COLO668 (cell line): ENCODE measurements around the gene TTC36.
"Not testable (repeated sequence)": the region's sequence is repeated elsewhere in the genome, so short reads cannot be mapped to it uniquely, and the experiment has no call there.

Source experiments
- DNase-seq: peaks from one replicate; lab custom pipeline; 2025; ENCODE audit not compliant: unreplicated experiment; lab: John Stamatoyannopoulos, UW

The TTC36 gene

GRCh38 chr11:118527109-118527508 is at the start of gene TTC36:
TSS of gene TTC36 (plus strand) at chr11:118527474. CDS start at chr11:118527495, 21 bp downstream.
- DNase-seq: no peak

GRCh38 chr11:118481238-118481637 is 46.0 kb upstream of the TTC36 start:
- not testable (repeated sequence) for DNase-seq

GRCh38 chr11:118484405-118484804 is 42.9 kb upstream of the TTC36 start:
- DNase-seq: no peak

GRCh38 chr11:118485273-118485672 is 42.0 kb upstream of the TTC36 start:
- DNase-seq: no peak

DNA sequence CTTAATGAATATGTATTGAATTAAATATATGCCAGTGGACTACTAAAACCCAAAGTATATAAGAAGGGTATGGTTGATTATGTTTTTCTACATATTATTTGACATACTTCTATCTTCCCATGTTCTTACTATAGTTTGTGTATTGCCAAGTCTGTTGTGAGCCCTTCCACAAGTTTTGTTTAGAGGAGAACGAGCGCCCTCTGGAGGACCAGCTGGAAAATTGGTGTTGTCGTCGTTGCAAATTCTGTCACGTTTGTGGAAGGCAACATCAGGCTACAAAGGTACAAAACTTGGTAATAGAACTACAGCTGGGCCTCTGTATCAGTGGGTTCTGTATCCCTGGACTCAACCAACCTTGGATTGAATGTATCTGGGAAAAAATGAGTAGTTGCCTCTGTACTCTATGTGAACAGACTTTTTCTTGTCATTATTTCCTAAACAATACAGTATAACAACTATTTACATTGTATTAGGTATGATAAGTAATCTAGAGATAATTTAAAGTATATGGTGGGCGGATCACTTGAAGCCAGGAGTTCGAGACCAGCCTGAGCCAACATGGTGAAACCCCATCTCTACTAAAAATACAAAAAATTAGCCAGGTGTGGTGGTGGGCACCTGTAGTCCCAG is 38.7 kb upstream of the TTC36 start:
- DNase-seq: peak; percentile 60

DNA sequence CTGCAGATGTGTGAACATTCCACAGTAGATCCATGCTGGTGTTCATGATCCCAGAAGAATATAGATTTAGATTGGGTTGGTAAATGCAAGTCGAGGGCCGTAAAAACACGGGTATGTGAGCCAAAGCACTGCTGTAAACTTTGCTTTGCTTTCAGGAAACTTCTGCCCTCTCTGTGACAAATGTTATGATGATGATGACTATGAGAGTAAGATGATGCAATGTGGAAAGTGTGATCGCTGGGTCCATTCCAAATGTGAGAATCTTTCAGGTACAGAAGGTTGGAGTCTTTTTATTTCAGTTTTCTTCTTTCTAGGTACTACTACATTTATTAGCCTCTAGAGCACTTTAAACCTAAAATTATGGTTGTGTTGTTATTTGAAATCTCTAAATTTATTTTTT is 36.2 kb upstream of the TTC36 start:
- no peak for DNase-seq

GRCh38 chr11:118497831-118498230 is 29.4 kb upstream of the TTC36 start:
- no peak for DNase-seq

GRCh38 chr11:118503216-118503615 is 24.1 kb upstream of the TTC36 start:
- no peak for DNase-seq

DNA sequence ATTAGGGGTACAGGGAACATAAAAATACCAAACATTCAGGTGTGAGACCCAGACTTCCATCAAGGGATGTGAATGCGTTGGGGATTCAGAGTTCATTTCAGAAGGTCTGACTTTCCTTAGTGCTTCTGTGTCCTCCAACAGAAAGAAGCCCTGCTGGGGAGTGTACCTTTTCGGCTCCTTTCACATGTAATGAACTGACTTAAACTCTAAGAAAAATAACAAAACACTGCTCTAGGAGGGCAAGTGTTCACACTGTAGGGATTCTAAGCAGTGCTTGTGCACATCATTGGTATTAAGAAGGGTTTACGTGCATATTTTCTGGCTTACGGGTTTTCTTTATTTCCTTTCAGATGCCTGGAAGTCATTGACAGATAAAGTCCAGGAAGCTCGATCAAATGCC is 15.7 kb upstream of the TTC36 start:
- no peak for DNase-seq

DNA sequence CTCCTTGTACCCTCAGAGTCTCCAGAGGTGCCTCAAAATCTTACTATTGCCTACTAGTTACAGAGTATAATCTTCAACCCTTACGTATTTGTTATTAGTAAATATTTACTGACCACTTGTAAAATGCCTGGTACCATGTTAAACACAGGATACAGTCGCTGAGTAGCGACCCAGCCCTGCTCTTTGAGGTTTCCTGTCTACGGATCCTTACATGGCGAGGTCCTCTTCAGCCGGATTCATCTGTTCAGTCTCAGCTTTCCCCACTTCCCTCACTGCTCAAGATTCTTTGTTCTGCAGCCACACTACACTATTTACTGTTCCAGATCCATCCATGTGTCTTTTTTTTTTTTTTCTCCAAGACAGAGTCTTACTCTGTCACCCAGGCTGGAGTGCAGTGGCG is 13.2 kb upstream of the TTC36 start:
- no peak for DNase-seq

- DNase-seq: no peak
Measured at GRCh38 chr11:118519549-118519948, 7.7 kb upstream of the TTC36 start.

GRCh38 chr11:118521892-118522311 is 5.4 kb upstream of the TTC36 start:
- DNase-seq: no peak

GRCh38 chr11:118522571-118523072 is 4.7 kb upstream of the TTC36 start:
- DNase-seq: peak; percentile 8

DNA sequence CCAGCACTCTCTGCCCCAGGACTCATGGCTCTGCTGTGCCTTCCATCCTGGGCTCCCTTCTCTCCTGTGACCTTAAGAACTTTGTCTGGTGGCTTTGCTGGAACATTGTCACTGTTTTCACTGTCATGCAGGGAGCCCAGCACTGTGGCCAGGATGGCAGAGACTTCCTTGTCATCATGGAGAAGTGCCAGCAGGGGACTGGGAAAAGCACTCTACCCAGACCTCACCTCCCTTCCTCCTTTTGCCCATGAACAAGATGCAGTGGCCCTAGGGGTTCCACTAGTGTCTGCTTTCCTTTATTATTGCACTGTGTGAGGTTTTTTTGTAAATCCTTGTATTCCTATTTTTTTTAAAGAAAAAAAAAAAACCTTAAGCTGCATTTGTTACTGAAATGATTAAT is 2.9 kb upstream of the TTC36 start:
- no peak for DNase-seq

DNA sequence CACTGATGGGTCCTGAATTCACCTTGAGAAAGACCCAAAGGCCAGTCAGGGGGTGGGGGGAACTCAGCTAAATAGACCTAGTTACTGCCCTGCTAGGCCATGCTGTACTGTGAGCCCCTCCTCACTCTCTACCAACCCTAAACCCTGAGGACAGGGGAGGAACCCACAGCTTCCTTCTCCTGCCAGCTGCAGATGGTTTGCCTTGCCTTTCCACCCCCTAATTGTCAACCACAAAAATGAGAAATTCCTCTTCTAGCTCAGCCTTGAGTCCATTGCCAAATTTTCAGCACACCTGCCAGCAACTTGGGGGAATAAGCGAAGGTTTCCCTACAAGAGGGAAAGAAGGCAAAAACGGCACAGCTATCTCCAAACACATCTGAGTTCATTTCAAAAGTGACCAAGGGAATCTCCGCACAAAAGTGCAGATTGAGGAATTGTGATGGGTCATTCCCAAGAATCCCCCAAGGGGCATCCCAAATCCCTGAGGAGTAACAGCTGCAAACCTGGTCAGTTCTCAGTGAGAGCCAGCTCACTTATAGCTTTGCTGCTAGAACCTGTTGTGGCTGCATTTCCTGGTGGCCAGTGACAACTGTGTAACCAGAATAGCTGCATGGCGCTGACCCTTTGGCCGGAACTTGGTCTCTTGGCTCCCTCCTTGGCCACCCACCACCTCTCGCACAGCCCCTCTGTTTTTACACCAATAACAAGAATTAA is 2.4 kb upstream of the TTC36 start:
- DNase-seq: no peak

DNA sequence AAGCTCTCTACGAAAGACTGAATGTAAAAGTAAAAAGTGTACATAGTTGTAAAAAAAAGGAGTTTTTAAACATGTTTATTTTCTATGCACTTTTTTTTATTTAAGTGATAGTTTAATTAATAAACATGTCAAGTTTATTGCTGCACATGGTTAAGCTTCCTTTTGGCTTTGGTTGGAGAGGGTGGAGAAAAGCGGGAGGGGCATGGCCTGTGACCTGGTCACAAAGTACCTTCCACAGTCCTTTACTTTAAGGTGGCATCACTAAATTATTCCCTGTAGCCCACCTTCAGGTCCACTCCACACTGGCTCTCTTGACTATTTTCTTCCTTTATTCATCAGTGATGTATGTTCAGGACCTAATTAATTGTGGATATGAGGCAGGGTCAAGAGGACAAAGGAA is 586 bp upstream of the TTC36 start:
- no peak for DNase-seq

DNA sequence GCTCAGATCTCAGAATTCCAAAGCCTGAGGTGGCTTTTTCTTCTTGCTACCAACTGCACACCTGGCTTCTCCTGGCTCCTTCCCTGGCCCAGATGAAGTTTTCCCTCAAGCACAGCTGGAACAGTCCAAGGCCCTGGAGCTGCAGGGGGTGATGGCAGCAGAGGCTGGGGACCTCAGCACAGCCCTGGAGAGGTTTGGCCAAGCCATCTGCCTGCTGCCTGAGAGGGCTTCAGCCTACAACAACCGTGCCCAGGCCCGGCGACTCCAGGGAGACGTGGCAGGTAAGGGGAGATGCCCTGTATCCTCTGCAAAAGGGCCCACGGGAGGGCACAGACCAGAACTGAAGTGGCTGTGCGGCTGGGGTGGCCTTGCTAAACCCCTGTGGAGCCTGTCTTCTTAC is 1.2 kb downstream of the TTC36 start:
- no peak for DNase-seq

DNA sequence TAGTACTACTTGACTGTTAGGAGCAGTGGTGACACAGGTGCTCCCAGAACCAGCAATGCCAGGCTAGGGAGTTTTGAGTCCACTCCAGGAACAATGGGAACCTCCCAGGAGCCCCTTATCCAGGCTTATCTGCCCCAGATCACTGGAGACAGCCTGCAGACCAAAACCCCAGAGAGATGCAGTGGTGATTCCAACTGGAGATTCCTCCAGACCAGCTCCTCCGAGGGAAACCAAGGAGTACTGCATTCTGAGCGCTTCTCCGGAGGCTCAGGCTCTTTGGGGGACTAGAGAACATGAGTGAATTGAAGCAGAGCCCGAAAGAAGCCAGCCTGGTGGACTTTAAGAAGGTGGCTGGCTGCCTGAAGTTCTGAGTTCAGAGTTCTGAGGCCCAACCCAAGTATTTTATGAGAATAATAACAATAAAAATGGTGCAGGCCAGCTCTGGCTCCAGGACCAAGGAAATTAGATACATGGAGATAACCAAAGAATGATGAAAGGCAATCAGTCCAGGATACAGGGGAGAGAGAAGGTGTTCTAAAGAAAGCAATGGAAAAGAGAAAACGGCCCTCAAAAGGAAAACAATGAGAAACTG is 2.4 kb downstream of the TTC36 start:
- no peak for DNase-seq

DNA sequence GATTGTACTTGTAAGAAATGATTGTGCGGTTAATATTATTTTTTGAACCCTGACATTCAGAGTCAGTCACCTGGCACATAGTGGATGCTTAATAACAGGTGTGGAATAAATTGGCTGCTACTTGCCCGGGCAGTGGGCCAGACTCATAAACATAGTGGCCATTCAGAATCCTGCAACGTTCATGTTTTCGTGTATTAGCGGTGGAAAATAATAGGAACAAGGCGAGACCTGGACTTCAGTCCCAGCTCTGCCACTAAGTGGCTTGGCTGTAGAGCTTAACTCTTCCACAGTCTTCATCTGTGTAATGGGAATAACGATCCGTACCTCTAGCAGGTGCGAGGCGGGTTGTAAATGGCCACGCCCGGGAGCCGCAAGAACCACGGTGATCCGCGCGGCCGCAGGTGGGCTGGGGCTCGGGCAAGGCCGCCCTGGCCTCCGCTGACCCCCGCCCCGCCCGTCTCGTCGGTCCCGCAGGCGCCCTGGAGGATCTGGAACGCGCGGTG is 3.0 kb downstream of the TTC36 start:
- peak; percentile 77 for DNase-seq

DNA sequence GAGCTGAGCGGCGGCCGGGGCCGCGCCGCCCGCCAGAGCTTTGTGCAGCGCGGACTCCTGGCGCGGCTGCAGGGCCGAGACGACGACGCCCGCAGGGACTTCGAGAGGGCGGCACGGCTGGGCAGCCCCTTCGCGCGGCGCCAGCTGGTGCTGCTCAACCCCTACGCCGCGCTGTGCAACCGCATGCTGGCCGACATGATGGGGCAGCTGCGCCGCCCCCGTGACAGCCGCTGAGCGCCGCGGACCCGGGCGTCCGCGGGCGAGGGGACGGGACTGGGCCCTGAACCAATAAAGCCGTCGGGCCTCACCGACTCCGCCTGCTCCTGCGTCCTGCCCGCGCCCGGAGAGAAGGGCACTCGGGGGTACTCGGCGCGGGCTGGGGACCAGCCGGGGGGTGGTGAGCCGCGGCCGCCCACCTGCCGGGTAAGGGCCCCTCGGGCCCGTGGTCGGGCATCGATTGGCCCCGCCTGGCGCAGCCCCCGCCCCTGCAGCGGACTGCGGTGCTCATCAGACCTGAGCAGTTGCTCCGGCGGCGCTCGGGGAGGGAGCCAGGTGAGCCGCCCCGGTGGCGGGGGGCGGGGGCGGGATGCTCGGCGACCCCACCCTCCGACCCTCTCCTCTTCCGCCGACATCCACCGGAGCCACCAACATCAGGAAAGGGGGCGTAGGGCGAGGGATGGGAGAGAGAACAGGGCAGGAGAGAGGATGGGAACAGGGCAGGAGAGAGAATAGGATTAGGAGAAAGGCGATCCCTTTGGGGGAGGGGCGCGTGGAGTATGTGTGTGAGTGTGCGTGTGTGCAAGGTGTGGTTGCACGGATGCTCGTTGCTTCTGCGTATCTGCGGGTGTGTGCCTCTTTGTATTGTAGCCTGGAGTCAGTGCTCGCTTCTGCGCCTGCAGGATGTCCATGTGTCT is 3.7 kb downstream of the TTC36 start, which contains the start of gene TMEM25:
Gene TMEM25 (plus strand): TSS at position 510 of the 914 bp plus-strand sequence. CDS start 610 bp downstream, outside the sequence.
- peak; percentile 82 for DNase-seq

GRCh38 chr11:118531597-118532084 is 4.4 kb downstream of the TTC36 start:
- no peak for DNase-seq
